Measurements from ENCODE around the gene KLHL22.
A peak's percentile ranks its signal among the peaks of the same experiment; 100 is the strongest.
"Not testable (repeated sequence)": the region's sequence is repeated elsewhere in the genome, so short reads cannot be mapped to it uniquely, and the experiment has no call there.

The KLHL22 gene

GRCh38 chr22:20506543-20507252, 11.1 kb upstream of the KLHL22 start:
- peak overlapping the region; percentile 99 for H3K27ac ChIP-seq
- no peak for DNase-seq (ENCODE audit: low read depth, low spot score)

- H3K27ac ChIP-seq, result peak overlapping the region; percentile 78
- not testable (repeated sequence) for DNase-seq (ENCODE audit: low read depth, low spot score)
These were observed 8.8 kb upstream of the KLHL22 start for GRCh38 chr22:20504293-20504922.

GRCh38 chr22:20503816-20504215, 8.2 kb upstream of the KLHL22 start:
- peak overlapping the region; percentile 78 for H3K27ac ChIP-seq
- DNase-seq (ENCODE audit: low read depth, low spot score), result no peak

GRCh38 chr22:20499769-20500168, 4.2 kb upstream of the KLHL22 start:
- H3K27ac ChIP-seq, result no peak overlapping the region
- no peak for DNase-seq (ENCODE audit: low read depth, low spot score)

- DNase-seq (ENCODE audit: low read depth, low spot score), result no peak
- no peak overlapping the region for H3K27ac ChIP-seq
These were observed 3.3 kb upstream of the KLHL22 start for GRCh38 chr22:20498913-20499312.

- no peak for DNase-seq (ENCODE audit: low read depth, low spot score)
- no peak overlapping the region for H3K27ac ChIP-seq
These were observed 1.8 kb upstream of the KLHL22 start for GRCh38 chr22:20497426-20497825.

- no peak for DNase-seq (ENCODE audit: low read depth, low spot score)
- H3K27ac ChIP-seq, result peak overlapping the region; percentile 85
These were observed 476 bp upstream of the KLHL22 start for GRCh38 chr22:20495861-20496681.

- H3K27ac ChIP-seq, result no peak overlapping the region
- DNase-seq (ENCODE audit: low read depth, low spot score), result no peak
These were observed 4.2 kb downstream of the KLHL22 start for GRCh38 chr22:20491346-20491745.

- no peak for DNase-seq (ENCODE audit: low read depth, low spot score)
These were observed 4.7 kb downstream of the KLHL22 start for GRCh38 chr22:20490941-20491307.

GRCh38 chr22:20490183-20490940, 5.2 kb downstream of the KLHL22 start:
- DNase-seq (ENCODE audit: low read depth, low spot score), result no peak
- no peak overlapping the region for H3K27ac ChIP-seq

More at GRCh38 chr22:20490941-20491307, 4.7 kb downstream of the KLHL22 start:
- H3K27ac ChIP-seq, result no peak overlapping the region

GRCh38 chr22:20488946-20489345, 6.6 kb downstream of the KLHL22 start:
- no peak for DNase-seq (ENCODE audit: low read depth, low spot score)
- H3K27ac ChIP-seq, result no peak overlapping the region

- H3K27ac ChIP-seq, result no peak overlapping the region
- DNase-seq (ENCODE audit: low read depth, low spot score), result no peak
These were observed 7.9 kb downstream of the KLHL22 start for GRCh38 chr22:20487715-20488114.

GRCh38 chr22:20486229-20486628, 9.4 kb downstream of the KLHL22 start:
- DNase-seq (ENCODE audit: low read depth, low spot score), result no peak
- H3K27ac ChIP-seq, result no peak overlapping the region

- no peak overlapping the region for H3K27ac ChIP-seq
- DNase-seq (ENCODE audit: low read depth, low spot score), result no peak
These were observed 10.5 kb downstream of the KLHL22 start for GRCh38 chr22:20484948-20485683.

- DNase-seq (ENCODE audit: low read depth, low spot score), result no peak
- H3K27ac ChIP-seq, result no peak overlapping the region
These were observed 11.8 kb downstream of the KLHL22 start for GRCh38 chr22:20483771-20484170.

GRCh38 chr22:20483143-20483506, 12.5 kb downstream of the KLHL22 start:
- not testable (repeated sequence) for H3K27ac ChIP-seq; DNase-seq (ENCODE audit: low read depth, low spot score)

- DNase-seq (ENCODE audit: low read depth, low spot score), result no peak
- no peak overlapping the region for H3K27ac ChIP-seq
These were observed 15.9 kb downstream of the KLHL22 start for GRCh38 chr22:20479612-20480196.

- DNase-seq (ENCODE audit: low read depth, low spot score); H3K27ac ChIP-seq: not testable (repeated sequence)
These were observed 17.5 kb downstream of the KLHL22 start for GRCh38 chr22:20478059-20478458.

- DNase-seq (ENCODE audit: low read depth, low spot score), result not testable (repeated sequence)
These were observed 20.0 kb downstream of the KLHL22 start for GRCh38 chr22:20475569-20475968.

GRCh38 chr22:20475115-20475436, 20.5 kb downstream of the KLHL22 start:
- no peak for DNase-seq (ENCODE audit: low read depth, low spot score)
- H3K27ac ChIP-seq, result no peak overlapping the region

More at GRCh38 chr22:20475569-20475968, 20.0 kb downstream of the KLHL22 start:
- H3K27ac ChIP-seq, result not testable (repeated sequence)

Data from epithelial cell of prostate (primary cell).